ENCODE data around the gene SMARCD2.

DNA sequence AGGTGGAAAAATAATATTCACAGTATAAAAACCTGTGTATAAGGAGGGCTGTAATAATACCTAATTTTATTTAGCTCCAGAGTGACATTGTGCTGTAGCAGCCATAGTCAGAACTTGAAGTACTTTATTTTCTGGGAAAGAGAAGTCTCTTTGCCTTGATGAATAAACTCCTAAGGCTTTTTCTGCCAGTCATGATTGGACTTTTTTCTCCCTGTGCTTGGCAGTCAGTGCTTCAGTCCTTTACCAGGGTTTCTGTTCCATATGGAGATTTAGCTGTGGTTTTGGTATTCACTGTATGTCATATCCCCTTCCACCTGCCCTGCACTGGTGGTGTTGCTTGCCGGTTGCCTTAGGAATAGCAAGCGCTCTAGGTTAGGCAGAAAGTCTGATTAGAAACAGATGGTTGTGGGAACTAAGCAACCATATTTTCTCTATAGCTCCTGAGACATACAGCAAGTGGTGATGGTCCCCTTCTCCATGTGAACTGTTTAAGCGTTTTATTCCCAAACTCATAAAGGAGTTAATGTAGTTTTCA is 43.8 kb downstream of the SMARCD2 start:
- TF ChIP-seq YY1 (IDR thresholded peaks at IDR 0.05; ENCODE audit: insufficient read depth, insufficient read length) (no peak), ZNF274 (IDR thresholded peaks at IDR 0.05; ENCODE audit: low read depth, low read length) (no peak), SUZ12 (IDR thresholded peaks at IDR 0.05; ENCODE audit: extremely low read depth, insufficient read depth, insufficient read length) (no peak)
